Measurements from ENCODE around the gene PIK3AP1.

GRCh38 chr10:96577069-96577468 is 143.2 kb downstream of the PIK3AP1 start:
- TF ChIP-seq SP1 (IDR thresholded peaks at IDR 0.05; ENCODE audit: low read depth) (no peak), MAX (IDR thresholded peaks at IDR 0.05) (no peak), EZH2 (IDR thresholded peaks at IDR 0.05) (no peak), POLR2A (IDR thresholded peaks at IDR 0.05; ENCODE audit: borderline replicate concordance, extremely low read depth, insufficient read depth, insufficient read length) (no peak), ZBTB33 (IDR thresholded peaks at IDR 0.05; ENCODE audit: extremely low read depth, insufficient replicate concordance, low read length) (no peak), EZH2phosphoT487 (IDR thresholded peaks at IDR 0.05; ENCODE audit: borderline replicate concordance) (no peak), SIN3A (IDR thresholded peaks at IDR 0.05; ENCODE audit: low read depth) (no peak), POLR2AphosphoS5 (IDR thresholded peaks at IDR 0.05; ENCODE audit: low read depth, low read length) (no peak), REST (IDR thresholded peaks at IDR 0.05; ENCODE audit: low read depth) (no peak), EGR1 (IDR thresholded peaks at IDR 0.05; ENCODE audit: low read depth) (no peak), SRF (IDR thresholded peaks at IDR 0.05; ENCODE audit: low read depth) (no peak)
- TF ChIP-seq, protein P1, sequence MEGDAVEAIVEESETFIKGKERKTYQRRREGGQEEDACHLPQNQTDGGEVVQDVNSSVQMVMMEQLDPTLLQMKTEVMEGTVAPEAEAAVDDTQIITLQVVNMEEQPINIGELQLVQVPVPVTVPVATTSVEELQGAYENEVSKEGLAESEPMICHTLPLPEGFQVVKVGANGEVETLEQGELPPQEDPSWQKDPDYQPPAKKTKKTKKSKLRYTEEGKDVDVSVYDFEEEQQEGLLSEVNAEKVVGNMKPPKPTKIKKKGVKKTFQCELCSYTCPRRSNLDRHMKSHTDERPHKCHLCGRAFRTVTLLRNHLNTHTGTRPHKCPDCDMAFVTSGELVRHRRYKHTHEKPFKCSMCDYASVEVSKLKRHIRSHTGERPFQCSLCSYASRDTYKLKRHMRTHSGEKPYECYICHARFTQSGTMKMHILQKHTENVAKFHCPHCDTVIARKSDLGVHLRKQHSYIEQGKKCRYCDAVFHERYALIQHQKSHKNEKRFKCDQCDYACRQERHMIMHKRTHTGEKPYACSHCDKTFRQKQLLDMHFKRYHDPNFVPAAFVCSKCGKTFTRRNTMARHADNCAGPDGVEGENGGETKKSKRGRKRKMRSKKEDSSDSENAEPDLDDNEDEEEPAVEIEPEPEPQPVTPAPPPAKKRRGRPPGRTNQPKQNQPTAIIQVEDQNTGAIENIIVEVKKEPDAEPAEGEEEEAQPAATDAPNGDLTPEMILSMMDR (IDR thresholded peaks at IDR 0.05 in 2 of 3, conservative IDR thresholded peaks at IDR 0.05 in 1 of 3; ENCODE audit: borderline replicate concordance in 1 of 3, insufficient read depth in 1 of 3, low read depth in 2 of 3, low read length in 2 of 3) = no peak
- TF ChIP-seq, protein P2, sequence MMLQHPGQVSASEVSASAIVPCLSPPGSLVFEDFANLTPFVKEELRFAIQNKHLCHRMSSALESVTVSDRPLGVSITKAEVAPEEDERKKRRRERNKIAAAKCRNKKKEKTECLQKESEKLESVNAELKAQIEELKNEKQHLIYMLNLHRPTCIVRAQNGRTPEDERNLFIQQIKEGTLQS (IDR thresholded peaks at IDR 0.05) = no peak

Measured in HCT116 (cell line).